OCI-LY3 (cell line): ENCODE measurements around the gene COG5.

Experiments used
- CTCF ChIP-seq: fragments of 200-600, 300-600 bp; sonication (generic); IDR thresholded peaks from 2 replicates; pipeline ENCODE4 v1.5.1; 2014; ENCODE audit warnings: antibody characterized with exemption, low read length, low read depth
- EZH2phosphoT487 ChIP-seq: fragments of 200-600 bp; shearing (Covaris generic); IDR thresholded peaks from 2 replicates; pipeline ENCODE4 v1.6.1; 2018; ENCODE audit warnings: antibody characterized with exemption, mixed run types, low read depth

- TF ChIP-seq CTCF (no peak), EZH2phosphoT487 (no peak)
Observed at GRCh38 chr7:107232568-107233090, 331.1 kb downstream of the COG5 start.
